HepG2 (cell line): ENCODE measurements around the gene PLGRKT. TPM values are rescaled to one million over a fixed set of nuclear protein-coding genes. Genes with fewer than 3 reads are reported as not detected.

Experiments
- ZNF451 ChIP-seq: sonication (generic); formaldehyde crosslinking; IDR thresholded peaks from 2 replicates; pipeline ENCODE4 v1.5.0; 2020; ENCODE audit warnings: mild to moderate bottlenecking, missing genetic modification reagents
- ZNF543 ChIP-seq: sonication (generic); formaldehyde crosslinking; IDR thresholded peaks from 2 replicates; pipeline ENCODE4 v1.4.0; 2020; ENCODE audit warnings: mild to moderate bottlenecking, missing genetic modification reagents
- polyA plus RNA-seq, 8 experiments: library from polyadenylated mRNA; depleted of rRNA in 3 of 8; stranded (reverse) in 7 of 8; unstranded in 1 of 8; fragments of >200 nt; fragmentation: Illumina TruSeq in 4 of 8; extraction: Trizol in 4 of 8; gene quantifications; 2 replicates each; pipeline versions ENCODE4 v1.2.1 to v1.2.3, GENCODE V29; 2011 to 2016; ENCODE audit warnings: low read depth in 4 of 8, missing spikeins in 1 of 8, mixed read lengths in 1 of 8; ENCODE audit not compliant: insufficient read depth in 1 of 8
- total RNA-seq, 5 experiments: library from RNA; depleted of rRNA; stranded (reverse); fragments of >200 nt; fragmentation: Illumina TruSeq; extraction: Trizol; gene quantifications; 2 replicates each; pipeline ENCODE4 v1.2.3, GENCODE V29; 2016; ENCODE audit warnings: low read depth in 1 of 5
- TF ChIP-seq, protein P1 (sequence below): sonication (generic); formaldehyde crosslinking; IDR thresholded peaks from 2 replicates; pipeline ENCODE4 v1.4.0; 2020; ENCODE audit warnings: missing genetic modification reagents
- TF ChIP-seq, protein P2 (sequence below): sonication (generic); formaldehyde crosslinking; IDR thresholded peaks from 2 replicates; pipeline ENCODE4 v1.5.0; 2020; ENCODE audit warnings: mild to moderate bottlenecking, missing genetic modification reagents, borderline replicate concordance
- TF ChIP-seq, protein P3 (sequence below): fragments of 450-650 bp; IDR thresholded peaks from 2 replicates; pipeline ENCODE4 v1.6.1; 2017; ENCODE audit warnings: mild to moderate bottlenecking
- TF ChIP-seq, protein P4 (sequence below): IDR thresholded peaks from 2 replicates; pipeline ENCODE4 v1.6.1; 2018; ENCODE audit warnings: missing genetic modification reagents

The PLGRKT gene
- total and polyA plus RNA-seq, 2 of the 13 experiments (the other 11 are each of a cell fraction or from before 2014, with no cell fraction given), result 5.0 to 15.8 TPM

DNA sequence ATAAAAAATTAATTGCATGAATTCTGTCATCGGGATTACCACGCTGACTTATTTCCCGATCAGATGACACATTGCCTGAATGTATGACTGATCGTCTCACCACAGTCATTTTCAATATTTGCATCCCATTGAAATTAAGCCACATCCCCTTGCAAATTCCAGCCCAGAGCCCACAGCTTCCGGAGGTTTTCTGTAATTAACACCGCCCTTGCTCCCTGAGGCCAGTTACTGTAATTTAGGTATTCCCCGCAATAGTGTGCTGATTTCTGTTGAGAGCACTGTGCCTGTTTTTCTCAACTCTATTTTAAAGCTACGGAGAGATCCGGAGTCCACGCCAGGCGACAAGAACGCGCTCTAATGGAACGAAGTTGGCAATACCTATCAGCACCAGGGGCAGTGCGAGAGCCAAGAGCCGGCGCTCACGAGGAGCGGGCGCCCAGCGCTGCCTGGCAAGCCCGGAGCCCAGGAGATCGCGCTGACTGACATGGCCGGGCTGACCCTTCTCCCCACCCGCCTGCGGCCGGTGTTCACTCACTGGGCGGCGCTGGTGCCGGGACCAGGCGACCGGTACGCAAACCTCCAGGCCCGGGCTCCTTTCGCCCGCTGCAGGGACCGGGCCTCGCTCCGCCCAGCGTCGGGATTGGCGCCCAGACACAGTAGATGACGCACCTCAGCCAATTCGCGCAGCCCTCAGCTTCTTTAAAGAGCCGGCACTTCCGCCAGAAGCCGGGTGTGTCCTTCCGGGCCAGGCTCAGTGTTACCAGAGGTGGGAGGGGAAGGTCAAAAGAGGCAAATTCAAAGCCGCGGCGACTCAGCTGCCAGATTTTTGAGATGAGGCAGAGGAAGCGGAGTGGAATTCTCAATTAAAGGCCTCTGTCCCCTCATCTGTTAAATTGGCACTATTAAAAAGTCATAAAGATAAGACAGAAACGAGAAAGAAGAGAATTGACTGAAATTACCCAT, at the start of gene PLGRKT (continued):
- TF ChIP-seq, protein P1, sequence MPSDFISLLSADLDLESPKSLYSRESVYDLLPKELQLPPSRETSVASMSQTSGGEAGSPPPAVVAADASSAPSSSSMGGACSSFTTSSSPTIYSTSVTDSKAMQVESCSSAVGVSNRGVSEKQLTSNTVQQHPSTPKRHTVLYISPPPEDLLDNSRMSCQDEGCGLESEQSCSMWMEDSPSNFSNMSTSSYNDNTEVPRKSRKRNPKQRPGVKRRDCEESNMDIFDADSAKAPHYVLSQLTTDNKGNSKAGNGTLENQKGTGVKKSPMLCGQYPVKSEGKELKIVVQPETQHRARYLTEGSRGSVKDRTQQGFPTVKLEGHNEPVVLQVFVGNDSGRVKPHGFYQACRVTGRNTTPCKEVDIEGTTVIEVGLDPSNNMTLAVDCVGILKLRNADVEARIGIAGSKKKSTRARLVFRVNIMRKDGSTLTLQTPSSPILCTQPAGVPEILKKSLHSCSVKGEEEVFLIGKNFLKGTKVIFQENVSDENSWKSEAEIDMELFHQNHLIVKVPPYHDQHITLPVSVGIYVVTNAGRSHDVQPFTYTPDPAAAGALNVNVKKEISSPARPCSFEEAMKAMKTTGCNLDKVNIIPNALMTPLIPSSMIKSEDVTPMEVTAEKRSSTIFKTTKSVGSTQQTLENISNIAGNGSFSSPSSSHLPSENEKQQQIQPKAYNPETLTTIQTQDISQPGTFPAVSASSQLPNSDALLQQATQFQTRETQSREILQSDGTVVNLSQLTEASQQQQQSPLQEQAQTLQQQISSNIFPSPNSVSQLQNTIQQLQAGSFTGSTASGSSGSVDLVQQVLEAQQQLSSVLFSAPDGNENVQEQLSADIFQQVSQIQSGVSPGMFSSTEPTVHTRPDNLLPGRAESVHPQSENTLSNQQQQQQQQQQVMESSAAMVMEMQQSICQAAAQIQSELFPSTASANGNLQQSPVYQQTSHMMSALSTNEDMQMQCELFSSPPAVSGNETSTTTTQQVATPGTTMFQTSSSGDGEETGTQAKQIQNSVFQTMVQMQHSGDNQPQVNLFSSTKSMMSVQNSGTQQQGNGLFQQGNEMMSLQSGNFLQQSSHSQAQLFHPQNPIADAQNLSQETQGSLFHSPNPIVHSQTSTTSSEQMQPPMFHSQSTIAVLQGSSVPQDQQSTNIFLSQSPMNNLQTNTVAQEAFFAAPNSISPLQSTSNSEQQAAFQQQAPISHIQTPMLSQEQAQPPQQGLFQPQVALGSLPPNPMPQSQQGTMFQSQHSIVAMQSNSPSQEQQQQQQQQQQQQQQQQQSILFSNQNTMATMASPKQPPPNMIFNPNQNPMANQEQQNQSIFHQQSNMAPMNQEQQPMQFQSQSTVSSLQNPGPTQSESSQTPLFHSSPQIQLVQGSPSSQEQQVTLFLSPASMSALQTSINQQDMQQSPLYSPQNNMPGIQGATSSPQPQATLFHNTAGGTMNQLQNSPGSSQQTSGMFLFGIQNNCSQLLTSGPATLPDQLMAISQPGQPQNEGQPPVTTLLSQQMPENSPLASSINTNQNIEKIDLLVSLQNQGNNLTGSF (CRISPR knock-in tag), result peak; percentile 49; the same call in 1 of the 2 replicates
- TF ChIP-seq, protein P2, sequence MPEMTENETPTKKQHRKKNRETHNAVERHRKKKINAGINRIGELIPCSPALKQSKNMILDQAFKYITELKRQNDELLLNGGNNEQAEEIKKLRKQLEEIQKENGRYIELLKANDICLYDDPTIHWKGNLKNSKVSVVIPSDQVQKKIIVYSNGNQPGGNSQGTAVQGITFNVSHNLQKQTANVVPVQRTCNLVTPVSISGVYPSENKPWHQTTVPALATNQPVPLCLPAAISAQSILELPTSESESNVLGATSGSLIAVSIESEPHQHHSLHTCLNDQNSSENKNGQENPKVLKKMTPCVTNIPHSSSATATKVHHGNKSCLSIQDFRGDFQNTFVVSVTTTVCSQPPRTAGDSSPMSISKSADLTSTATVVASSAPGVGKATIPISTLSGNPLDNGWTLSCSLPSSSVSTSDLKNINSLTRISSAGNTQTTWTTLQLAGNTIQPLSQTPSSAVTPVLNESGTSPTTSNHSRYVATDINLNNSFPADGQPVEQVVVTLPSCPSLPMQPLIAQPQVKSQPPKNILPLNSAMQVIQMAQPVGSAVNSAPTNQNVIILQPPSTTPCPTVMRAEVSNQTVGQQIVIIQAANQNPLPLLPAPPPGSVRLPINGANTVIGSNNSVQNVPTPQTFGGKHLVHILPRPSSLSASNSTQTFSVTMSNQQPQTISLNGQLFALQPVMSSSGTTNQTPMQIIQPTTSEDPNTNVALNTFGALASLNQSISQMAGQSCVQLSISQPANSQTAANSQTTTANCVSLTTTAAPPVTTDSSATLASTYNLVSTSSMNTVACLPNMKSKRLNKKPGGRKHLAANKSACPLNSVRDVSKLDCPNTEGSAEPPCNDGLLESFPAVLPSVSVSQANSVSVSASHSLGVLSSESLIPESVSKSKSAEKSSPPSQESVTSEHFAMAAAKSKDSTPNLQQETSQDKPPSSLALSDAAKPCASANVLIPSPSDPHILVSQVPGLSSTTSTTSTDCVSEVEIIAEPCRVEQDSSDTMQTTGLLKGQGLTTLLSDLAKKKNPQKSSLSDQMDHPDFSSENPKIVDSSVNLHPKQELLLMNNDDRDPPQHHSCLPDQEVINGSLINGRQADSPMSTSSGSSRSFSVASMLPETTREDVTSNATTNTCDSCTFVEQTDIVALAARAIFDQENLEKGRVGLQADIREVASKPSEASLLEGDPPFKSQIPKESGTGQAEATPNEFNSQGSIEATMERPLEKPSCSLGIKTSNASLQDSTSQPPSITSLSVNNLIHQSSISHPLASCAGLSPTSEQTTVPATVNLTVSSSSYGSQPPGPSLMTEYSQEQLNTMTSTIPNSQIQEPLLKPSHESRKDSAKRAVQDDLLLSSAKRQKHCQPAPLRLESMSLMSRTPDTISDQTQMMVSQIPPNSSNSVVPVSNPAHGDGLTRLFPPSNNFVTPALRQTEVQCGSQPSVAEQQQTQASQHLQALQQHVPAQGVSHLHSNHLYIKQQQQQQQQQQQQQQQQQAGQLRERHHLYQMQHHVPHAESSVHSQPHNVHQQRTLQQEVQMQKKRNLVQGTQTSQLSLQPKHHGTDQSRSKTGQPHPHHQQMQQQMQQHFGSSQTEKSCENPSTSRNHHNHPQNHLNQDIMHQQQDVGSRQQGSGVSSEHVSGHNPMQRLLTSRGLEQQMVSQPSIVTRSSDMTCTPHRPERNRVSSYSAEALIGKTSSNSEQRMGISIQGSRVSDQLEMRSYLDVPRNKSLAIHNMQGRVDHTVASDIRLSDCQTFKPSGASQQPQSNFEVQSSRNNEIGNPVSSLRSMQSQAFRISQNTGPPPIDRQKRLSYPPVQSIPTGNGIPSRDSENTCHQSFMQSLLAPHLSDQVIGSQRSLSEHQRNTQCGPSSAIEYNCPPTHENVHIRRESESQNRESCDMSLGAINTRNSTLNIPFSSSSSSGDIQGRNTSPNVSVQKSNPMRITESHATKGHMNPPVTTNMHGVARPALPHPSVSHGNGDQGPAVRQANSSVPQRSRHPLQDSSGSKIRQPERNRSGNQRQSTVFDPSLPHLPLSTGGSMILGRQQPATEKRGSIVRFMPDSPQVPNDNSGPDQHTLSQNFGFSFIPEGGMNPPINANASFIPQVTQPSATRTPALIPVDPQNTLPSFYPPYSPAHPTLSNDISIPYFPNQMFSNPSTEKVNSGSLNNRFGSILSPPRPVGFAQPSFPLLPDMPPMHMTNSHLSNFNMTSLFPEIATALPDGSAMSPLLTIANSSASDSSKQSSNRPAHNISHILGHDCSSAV, result 0 out of 2 replicates have a peak, but pooled peaks have one; percentile 66
- TF ChIP-seq, protein P3, sequence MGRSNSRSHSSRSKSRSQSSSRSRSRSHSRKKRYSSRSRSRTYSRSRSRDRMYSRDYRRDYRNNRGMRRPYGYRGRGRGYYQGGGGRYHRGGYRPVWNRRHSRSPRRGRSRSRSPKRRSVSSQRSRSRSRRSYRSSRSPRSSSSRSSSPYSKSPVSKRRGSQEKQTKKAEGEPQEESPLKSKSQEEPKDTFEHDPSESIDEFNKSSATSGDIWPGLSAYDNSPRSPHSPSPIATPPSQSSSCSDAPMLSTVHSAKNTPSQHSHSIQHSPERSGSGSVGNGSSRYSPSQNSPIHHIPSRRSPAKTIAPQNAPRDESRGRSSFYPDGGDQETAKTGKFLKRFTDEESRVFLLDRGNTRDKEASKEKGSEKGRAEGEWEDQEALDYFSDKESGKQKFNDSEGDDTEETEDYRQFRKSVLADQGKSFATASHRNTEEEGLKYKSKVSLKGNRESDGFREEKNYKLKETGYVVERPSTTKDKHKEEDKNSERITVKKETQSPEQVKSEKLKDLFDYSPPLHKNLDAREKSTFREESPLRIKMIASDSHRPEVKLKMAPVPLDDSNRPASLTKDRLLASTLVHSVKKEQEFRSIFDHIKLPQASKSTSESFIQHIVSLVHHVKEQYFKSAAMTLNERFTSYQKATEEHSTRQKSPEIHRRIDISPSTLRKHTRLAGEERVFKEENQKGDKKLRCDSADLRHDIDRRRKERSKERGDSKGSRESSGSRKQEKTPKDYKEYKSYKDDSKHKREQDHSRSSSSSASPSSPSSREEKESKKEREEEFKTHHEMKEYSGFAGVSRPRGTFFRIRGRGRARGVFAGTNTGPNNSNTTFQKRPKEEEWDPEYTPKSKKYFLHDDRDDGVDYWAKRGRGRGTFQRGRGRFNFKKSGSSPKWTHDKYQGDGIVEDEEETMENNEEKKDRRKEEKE, result no peak
- TF ChIP-seq ZNF451 (CRISPR knock-in tag) (no peak), ZNF543 (CRISPR knock-in tag) (peak; percentile 79; the same call in 1 of the 2 replicates)
- TF ChIP-seq, protein P4, sequence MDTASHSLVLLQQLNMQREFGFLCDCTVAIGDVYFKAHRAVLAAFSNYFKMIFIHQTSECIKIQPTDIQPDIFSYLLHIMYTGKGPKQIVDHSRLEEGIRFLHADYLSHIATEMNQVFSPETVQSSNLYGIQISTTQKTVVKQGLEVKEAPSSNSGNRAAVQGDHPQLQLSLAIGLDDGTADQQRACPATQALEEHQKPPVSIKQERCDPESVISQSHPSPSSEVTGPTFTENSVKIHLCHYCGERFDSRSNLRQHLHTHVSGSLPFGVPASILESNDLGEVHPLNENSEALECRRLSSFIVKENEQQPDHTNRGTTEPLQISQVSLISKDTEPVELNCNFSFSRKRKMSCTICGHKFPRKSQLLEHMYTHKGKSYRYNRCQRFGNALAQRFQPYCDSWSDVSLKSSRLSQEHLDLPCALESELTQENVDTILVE (CRISPR knock-in tag), result peak; percentile 88; the same call in 1 of the 2 replicates
